Panc1 (cell line): ENCODE measurements around the gene ATP6V0E2. TPM values are rescaled to one million over a fixed set of nuclear protein-coding genes. Genes with fewer than 3 reads are reported as not detected.

Experiments
- ATAC-seq: fragments of 200-7000 bp; cut with Tn5 transposase; 2 replicates; pipeline ENCODE4 v1.9.1; 2020; ENCODE audit warnings: mild to moderate bottlenecking, moderate library complexity
- BruUV-seq: library from RNA; stranded (reverse); fragments of 400-500 nt; replicated peaks from 2 replicates; lab custom pipeline; 2021; lab: Mats Ljungman, UMichigan
- CTCF ChIA-PET: fragments of 300-600 bp; sonication (Branson Sonifier 250); formaldehyde crosslinking; loops from one replicate; lab custom pipeline; 2022; ENCODE audit warnings: antibody characterized with exemption; lab: Charles Lee
- POLR2A ChIA-PET: fragments of 300-600 bp; sonication (Branson Sonifier 250); formaldehyde crosslinking; loops from one replicate; lab custom pipeline; 2022; ENCODE audit warnings: antibody characterized with exemption; lab: Charles Lee
- DNase-seq: peaks from one replicate; pipeline ENCODE4 v3.0.0-alpha.2; 2010; ENCODE audit warnings: low read depth, low spot score
- H3K27ac ChIP-seq: 2 replicates; pipeline ENCODE4 v1.5.1; 2011; ENCODE audit warnings: mild to moderate bottlenecking, low read length, inconsistent platforms
- H3K27me3 ChIP-seq: fragments of 200-500 bp; sonication (Bioruptor generic); 2 replicates; pipeline ENCODE4 v1.6.0; 2014; ENCODE audit warnings: low read length, inconsistent platforms; ENCODE audit not compliant: control insufficient read depth, insufficient read depth
- H3K36me3 ChIP-seq: fragments of 200-500 bp; sonication (Bioruptor generic); 2 replicates; pipeline ENCODE4 v1.5.1; 2014; ENCODE audit warnings: inconsistent platforms, mild to moderate bottlenecking, low read length, moderate library complexity; ENCODE audit not compliant: control insufficient read depth, insufficient read depth
- H3K4me1 ChIP-seq: 2 replicates; pipeline ENCODE4 v1.5.1; 2011; ENCODE audit warnings: inconsistent platforms, mild to moderate bottlenecking, low read length, moderate library complexity; ENCODE audit not compliant: control insufficient read depth, insufficient read depth
- H3K4me3 ChIP-seq, 2 experiments: 2 replicates each; pipeline ENCODE4 v1.5.1; 2011 to 2012; ENCODE audit warnings: low read depth in 2 of 2, low read length in 2 of 2, mild to moderate bottlenecking in 2 of 2, inconsistent platforms in 1 of 2, moderate library complexity in 1 of 2
- H3K9me3 ChIP-seq: fragments of 200-500 bp; sonication (Bioruptor generic); 2 replicates; pipeline ENCODE4 v1.5.1; 2014; ENCODE audit warnings: low read depth, mild to moderate bottlenecking, inconsistent platforms, low read length, moderate library complexity; ENCODE audit not compliant: control insufficient read depth, insufficient read depth
- POLR2AphosphoS5 ChIP-seq: IDR thresholded peaks from 2 replicates; pipeline ENCODE4 v1.6.1; 2012; ENCODE audit warnings: mild to moderate bottlenecking, low read depth, low read length, moderate library complexity
- SIN3A ChIP-seq: IDR thresholded peaks from 2 replicates; pipeline ENCODE4 v1.6.1; 2012; ENCODE audit warnings: low read depth, mild to moderate bottlenecking, low read length, moderate library complexity, borderline replicate concordance; ENCODE audit not compliant: insufficient read depth
- TCF7L2 ChIP-seq: IDR thresholded peaks from 2 replicates; pipeline ENCODE4 v1.6.1; 2011; ENCODE audit warnings: mild to moderate bottlenecking, low read depth, low read length, inconsistent platforms
- in situ Hi-C: cut with HindIII; loops from 2 replicates; pipeline ENCODE4 v1.10.0; 2016; ENCODE audit warnings: low sequenced_read_pairs, low pct_unique_long_range_greater_than_20kb
- intact Hi-C: fragments of 100-400 bp; cut with micrococcal nuclease; formaldehyde crosslinking; loops from one replicate; pipeline ENCODE4 v1.10.0; 2022; ENCODE audit not compliant: unreplicated experiment
- total RNA-seq: library from RNA; stranded (reverse); gene quantifications from one replicate; pipeline ENCODE4 v1.2.1, GENCODE V29; 2021; ENCODE audit not compliant: unreplicated experiment
- TF ChIP-seq, protein P1 (sequence below), 2 experiments: IDR thresholded peaks; 2 replicates each; pipeline ENCODE4 v1.6.1; 2011 to 2012; ENCODE audit warnings: low read depth in 2 of 2, control low read depth in 1 of 2, low read length in 1 of 2, mild to moderate bottlenecking in 1 of 2, moderate library complexity in 1 of 2; ENCODE audit not compliant: insufficient read depth in 1 of 2
- TF ChIP-seq, protein P2 (sequence below): fragments of 450-650 bp; IDR thresholded peaks from 2 replicates; pipeline ENCODE4 v1.5.1; 2017; ENCODE audit warnings: mild to moderate bottlenecking

Gene ATP6V0E2
- total RNA-seq, 1 experiment from 2014 or later, result 44.7 TPM

DNA sequence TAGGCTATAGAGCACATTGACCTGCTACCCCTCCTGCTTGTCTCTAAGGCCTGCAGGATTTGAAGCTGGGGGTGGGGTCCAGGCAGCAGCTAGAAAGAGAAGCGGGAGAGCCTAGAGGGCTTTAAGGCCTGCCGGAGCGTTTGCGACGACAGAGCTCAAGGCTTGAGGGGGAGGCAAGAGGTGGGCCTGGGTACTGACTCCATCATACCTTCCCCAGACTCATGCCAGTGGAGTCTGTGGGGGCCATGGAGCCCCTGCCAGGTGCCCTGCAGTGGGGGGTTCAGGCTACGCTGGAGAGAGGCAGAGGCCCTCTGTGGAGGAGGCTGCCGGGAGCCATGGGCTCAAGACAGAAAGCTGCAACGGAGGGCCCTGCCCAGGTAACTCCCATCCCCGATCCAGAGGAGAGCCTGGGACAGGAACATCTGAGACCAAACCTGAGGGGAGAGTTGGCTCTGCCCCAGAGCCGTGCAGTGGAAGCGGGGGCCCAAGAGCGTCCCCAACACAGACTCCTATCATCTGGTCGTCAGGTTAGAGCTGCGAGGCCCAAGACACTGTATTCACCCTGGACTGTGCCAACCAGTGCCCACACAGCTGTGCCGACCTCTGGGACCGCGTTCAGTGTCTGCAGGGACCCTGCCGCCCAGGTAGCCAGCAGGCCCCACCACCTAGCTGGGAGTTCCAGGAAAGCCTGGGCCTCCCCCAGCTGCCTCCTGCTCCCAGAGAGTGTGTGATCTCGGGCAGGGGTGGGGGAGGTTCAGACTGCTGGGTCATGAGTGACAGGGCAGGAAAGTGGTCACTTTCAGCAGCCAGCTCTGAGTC lies 48.8 kb upstream of the ATP6V0E2 start:
- ChIA-PET POLR2A (no interaction called here), CTCF (no interaction called here)
- H3K4me1 ChIP-seq, result no peaks in the 10 kb centered on the region
- ATAC-seq (no peak), DNase-seq (no peak)
- H3K9me3 ChIP-seq, result no peaks in the 10 kb centered on the region
- no peak overlapping the region for H3K27ac ChIP-seq
- no peaks in the 10 kb centered on the region for H3K27me3 ChIP-seq
- in situ Hi-C loops (no loop called here), intact Hi-C loops (no loop called here)
- BruUV-seq, result no TSS peak
- H3K4me3 ChIP-seq, result no peak overlapping the region
- TF ChIP-seq, protein P1, sequence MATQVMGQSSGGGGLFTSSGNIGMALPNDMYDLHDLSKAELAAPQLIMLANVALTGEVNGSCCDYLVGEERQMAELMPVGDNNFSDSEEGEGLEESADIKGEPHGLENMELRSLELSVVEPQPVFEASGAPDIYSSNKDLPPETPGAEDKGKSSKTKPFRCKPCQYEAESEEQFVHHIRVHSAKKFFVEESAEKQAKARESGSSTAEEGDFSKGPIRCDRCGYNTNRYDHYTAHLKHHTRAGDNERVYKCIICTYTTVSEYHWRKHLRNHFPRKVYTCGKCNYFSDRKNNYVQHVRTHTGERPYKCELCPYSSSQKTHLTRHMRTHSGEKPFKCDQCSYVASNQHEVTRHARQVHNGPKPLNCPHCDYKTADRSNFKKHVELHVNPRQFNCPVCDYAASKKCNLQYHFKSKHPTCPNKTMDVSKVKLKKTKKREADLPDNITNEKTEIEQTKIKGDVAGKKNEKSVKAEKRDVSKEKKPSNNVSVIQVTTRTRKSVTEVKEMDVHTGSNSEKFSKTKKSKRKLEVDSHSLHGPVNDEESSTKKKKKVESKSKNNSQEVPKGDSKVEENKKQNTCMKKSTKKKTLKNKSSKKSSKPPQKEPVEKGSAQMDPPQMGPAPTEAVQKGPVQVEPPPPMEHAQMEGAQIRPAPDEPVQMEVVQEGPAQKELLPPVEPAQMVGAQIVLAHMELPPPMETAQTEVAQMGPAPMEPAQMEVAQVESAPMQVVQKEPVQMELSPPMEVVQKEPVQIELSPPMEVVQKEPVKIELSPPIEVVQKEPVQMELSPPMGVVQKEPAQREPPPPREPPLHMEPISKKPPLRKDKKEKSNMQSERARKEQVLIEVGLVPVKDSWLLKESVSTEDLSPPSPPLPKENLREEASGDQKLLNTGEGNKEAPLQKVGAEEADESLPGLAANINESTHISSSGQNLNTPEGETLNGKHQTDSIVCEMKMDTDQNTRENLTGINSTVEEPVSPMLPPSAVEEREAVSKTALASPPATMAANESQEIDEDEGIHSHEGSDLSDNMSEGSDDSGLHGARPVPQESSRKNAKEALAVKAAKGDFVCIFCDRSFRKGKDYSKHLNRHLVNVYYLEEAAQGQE (IDR thresholded peaks at IDR 0.05; ENCODE audit: insufficient read depth in 1 of 2, low read depth in 2 of 2, low read length in 1 of 2), result no peak
- TF ChIP-seq SIN3A (no peak), POLR2AphosphoS5 (no peak), TCF7L2 (no peak)
- TF ChIP-seq, protein P2, sequence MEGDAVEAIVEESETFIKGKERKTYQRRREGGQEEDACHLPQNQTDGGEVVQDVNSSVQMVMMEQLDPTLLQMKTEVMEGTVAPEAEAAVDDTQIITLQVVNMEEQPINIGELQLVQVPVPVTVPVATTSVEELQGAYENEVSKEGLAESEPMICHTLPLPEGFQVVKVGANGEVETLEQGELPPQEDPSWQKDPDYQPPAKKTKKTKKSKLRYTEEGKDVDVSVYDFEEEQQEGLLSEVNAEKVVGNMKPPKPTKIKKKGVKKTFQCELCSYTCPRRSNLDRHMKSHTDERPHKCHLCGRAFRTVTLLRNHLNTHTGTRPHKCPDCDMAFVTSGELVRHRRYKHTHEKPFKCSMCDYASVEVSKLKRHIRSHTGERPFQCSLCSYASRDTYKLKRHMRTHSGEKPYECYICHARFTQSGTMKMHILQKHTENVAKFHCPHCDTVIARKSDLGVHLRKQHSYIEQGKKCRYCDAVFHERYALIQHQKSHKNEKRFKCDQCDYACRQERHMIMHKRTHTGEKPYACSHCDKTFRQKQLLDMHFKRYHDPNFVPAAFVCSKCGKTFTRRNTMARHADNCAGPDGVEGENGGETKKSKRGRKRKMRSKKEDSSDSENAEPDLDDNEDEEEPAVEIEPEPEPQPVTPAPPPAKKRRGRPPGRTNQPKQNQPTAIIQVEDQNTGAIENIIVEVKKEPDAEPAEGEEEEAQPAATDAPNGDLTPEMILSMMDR, result no peak
- no peaks in the 10 kb centered on the region for H3K36me3 ChIP-seq

DNA sequence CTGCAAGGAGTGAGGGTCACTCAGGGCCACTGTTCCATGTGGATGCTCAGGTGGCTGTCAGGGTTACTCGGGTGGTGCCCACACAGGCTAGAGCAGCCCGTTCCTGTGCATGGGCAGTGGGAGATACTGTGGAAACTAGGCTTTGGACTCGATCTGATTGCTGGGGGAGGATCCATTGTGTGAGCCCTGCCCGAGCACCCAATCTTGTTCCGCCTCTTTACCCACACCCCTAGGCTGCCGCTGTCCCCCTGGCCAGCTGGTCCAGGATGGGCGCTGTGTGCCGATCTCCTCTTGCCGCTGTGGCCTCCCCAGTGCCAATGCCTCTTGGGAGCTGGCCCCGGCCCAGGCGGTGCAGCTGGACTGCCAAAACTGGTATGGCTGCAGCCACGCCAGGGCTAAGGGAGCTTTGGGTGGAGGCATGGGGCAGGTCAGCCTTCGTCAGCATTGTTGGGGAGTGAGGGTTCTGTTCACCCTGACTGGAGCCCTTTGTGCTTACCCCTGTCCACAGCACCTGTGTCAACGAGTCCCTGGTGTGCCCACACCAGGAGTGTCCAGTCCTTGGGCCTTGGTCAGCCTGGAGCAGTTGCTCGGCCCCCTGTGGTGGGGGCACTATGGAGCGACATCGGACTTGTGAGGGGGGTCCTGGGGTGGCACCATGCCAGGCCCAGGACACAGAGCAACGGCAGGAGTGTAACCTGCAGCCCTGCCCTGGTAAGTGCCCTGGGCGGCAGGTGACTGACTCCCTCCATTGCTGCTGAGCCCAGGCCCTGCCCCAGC lies 48.0 kb upstream of the ATP6V0E2 start:
- intact Hi-C loops, result no loop called here
- BruUV-seq, result no TSS peak
- no peak for ATAC-seq
- Histone ChIP-seq H3K27ac (no peak overlapping the region), H3K4me1 (no peaks in the 10 kb centered on the region), H3K27me3 (no peaks in the 10 kb centered on the region), H3K4me3 (no peak overlapping the region), H3K36me3 (no peaks in the 10 kb centered on the region), H3K9me3 (no peaks in the 10 kb centered on the region)
- ChIA-PET POLR2A (no interaction called here), CTCF (no interaction called here)
- in situ Hi-C loops, result no loop called here
- TF ChIP-seq, protein P2, result no peak
- TF ChIP-seq SIN3A (no peak), TCF7L2 (no peak), POLR2AphosphoS5 (no peak)
- TF ChIP-seq, protein P1 (IDR thresholded peaks at IDR 0.05; ENCODE audit: insufficient read depth in 1 of 2, low read depth in 2 of 2, low read length in 1 of 2), result no peak
- DNase-seq, result no peak
